SK-N-SH treated with all-trans-retinoic acid at 6 μM for 48 hours (cell line): ENCODE data around the gene CDRT4.

Source experiments
- ZC3H10 ChIP-seq: fragments of 250-450 bp; sonication (Bioruptor Pico); IDR thresholded peaks from 2 replicates; pipeline ENCODE4 v1.5.1; 2021; ENCODE audit warnings: mild to moderate bottlenecking, moderate library complexity
- ZFP3 ChIP-seq: fragments of 250-450 bp; sonication (Bioruptor Pico); IDR thresholded peaks from 2 replicates; pipeline ENCODE4 v1.5.0; 2020; ENCODE audit warnings: mild to moderate bottlenecking, moderate library complexity

- TF ChIP-seq ZFP3, result no peak
- TF ChIP-seq ZC3H10 (CRISPR knock-in tag), result no peak
These were observed 36.3 kb upstream of the CDRT4 start for GRCh38 chr17:15503731-15504130.
